Prostate gland (tissue), 2 donors: ENCODE measurements around the gene SPTBN5.

Source experiments
- POLR2A ChIP-seq: fragments of 450-650 bp; IDR thresholded peaks from one replicate; pipeline ENCODE4 v1.6.1; 2016; ENCODE audit warnings: antibody characterized with exemption, mild to moderate bottlenecking
- TF ChIP-seq, protein P1 (sequence below), 4 experiments: fragments of 200-600 bp in 2 of 4; fragments of 450-650 bp in 2 of 4; sonication (generic) in 2 of 4; IDR thresholded peaks; 1 replicate in 3 of 4; 2 replicates in 1 of 4; pipeline ENCODE4 v1.5.1; 2016 to 2019; ENCODE audit warnings: antibody characterized with exemption in 4 of 4, mild to moderate bottlenecking in 2 of 4, moderate library complexity in 2 of 4

DNA sequence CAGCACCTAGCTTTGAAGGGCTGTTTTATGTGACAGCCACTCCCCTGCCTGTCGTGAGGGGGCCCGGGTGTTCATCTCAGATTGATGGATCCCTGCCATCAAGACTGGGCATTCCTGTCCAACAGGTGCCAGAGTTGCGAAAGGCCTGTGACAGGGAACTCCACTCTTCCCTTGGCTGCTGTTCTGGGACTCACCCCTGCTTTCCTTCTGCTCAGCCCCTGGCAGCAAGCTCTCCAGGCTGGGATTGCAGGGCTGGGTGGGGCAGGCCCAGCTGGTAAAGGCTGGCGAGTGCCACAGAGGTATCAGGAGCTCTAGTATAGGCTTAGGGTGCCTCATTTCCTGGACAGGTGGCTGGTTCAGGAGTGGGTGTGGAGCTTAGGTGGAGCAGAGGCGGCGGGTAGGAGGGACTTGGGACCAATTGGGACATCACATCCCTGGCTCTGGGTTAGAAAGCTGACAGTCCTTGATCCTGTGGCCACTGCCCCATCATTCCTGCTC lies 55.4 kb downstream of the SPTBN5 start, which contains the start of gene PLA2G4B:
- TF ChIP-seq, protein P1, sequence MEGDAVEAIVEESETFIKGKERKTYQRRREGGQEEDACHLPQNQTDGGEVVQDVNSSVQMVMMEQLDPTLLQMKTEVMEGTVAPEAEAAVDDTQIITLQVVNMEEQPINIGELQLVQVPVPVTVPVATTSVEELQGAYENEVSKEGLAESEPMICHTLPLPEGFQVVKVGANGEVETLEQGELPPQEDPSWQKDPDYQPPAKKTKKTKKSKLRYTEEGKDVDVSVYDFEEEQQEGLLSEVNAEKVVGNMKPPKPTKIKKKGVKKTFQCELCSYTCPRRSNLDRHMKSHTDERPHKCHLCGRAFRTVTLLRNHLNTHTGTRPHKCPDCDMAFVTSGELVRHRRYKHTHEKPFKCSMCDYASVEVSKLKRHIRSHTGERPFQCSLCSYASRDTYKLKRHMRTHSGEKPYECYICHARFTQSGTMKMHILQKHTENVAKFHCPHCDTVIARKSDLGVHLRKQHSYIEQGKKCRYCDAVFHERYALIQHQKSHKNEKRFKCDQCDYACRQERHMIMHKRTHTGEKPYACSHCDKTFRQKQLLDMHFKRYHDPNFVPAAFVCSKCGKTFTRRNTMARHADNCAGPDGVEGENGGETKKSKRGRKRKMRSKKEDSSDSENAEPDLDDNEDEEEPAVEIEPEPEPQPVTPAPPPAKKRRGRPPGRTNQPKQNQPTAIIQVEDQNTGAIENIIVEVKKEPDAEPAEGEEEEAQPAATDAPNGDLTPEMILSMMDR (IDR thresholded peaks at IDR 0.05), result no peak
- peak; percentile 16 for TF ChIP-seq POLR2A
